ENCODE results near the gene SGSM1.
"Not testable (repeated sequence)": the region's sequence is repeated elsewhere in the genome, so short reads cannot be mapped to it uniquely, and the experiment has no call there.

Gene SGSM1

GRCh38 chr22:24809331-24809730 is 3.3 kb downstream of the SGSM1 start:
- no peak for DNase-seq (ENCODE audit: low read depth)

- no peak for DNase-seq (ENCODE audit: low read depth)
These were observed 4.2 kb downstream of the SGSM1 start for GRCh38 chr22:24810043-24810749.

- no peak for DNase-seq (ENCODE audit: low read depth)
These were observed 7.2 kb downstream of the SGSM1 start for GRCh38 chr22:24812950-24813775.

DNA sequence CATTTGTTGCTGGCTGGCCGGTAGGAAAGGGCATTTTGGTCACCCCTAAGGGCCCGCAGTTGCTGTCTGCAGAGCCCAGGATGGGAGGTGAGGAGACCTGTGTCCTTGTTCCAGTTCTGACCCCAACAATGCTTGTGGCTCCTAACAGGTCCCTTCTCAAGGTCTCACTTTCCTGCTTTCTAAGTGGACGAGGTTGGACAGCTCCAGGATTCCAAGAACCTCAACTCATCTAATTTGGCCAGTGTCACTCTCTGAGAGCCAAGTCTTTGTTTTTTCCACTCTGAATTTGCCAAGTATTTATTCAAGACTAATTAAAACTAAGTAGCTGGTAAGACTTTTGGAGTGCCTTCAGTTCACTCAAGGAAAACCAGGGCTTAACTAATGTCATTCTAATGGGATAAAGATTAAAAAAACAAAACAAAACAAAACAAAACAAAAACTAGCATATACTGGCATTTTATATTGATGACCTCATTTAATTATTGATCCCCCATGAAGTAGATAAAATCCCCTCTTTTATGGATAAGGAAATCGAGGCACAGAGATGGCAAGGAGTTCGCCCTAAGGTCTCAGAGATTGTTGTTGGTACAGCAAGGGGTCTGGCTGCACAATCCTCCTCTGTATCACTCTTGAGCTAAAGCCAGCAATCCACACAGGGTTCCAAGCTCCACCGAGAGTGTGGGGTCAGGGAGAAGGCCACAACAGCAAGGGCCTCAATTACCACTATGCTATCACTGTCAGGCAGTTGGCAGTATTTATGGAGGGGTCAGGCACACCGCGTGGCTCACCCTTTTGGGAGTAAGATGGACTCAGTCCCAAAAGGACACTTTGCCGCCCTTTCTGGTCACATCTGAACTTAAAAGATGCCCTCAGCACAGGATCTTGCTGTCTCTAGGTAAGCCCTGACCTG is 8.1 kb downstream of the SGSM1 start:
- no peak for DNase-seq (ENCODE audit: low read depth)

DNA sequence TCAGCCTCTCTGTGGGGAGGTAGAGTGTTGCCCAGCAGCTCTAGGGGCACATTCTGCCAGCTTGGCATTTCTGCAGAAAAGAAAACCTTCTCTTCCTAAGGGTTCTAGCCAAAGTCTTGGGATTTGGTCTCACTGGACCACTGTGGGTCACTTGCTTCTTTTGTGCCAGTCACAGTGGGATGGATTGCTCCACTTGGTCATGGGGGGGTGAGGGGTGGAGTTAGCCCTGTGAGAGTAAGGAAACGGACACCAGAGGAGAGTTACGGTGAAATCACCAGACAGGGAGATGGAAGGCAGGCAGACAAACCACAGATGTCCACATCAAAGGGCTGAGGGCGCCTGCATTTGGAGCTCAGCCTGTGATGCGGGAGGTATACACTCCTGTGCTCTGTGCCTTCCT is 10.8 kb downstream of the SGSM1 start:
- no peak for DNase-seq (ENCODE audit: low read depth)

DNA sequence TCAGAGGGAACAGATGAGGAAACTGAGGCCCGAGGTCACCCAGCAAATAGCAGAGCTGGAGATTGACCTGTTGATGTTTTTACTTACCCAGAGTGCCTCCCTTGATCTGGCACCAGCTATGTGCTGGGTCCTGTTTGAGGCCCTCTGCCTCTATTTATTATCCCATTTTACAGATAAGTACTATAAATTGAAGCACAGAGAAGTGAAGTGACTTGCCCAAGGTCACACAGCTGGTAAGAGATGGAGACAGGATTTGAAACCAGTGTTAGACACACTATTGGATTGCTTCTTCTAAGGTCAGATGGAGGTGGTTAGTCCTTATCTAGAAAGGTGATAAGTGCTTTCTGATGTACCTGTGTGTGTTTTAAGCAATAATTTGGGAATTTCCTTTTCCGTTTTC is 13.5 kb downstream of the SGSM1 start:
- DNase-seq (ENCODE audit: low read depth) = no peak

DNA sequence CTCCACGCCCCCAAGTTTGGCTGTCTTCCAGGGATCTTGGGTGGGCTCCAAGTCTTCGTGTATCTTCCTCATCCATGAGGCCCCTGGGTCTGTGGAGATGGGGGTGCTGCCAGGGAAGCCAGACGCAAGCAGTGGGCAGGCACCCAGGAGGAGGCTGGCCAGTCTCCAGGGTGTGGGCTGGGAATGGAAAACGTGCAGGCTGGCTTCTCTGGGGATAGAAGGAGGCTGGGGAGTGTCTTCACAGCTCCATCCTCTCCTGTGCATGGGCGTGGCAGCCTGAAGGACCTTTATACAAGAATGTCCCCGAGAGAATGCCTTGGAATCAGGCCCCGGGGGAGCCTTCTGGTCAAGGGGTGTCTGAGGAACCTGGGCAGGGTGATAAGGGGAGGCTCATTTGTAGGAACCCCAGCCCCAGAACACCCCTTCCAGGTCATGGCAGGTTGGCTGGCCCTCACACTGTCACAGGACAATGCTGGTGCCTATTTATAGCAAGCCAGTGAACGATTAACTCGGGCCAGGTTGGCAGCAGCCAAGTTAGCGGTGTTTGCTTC is 14.0 kb downstream of the SGSM1 start:
- DNase-seq (ENCODE audit: low read depth) = no peak

DNA sequence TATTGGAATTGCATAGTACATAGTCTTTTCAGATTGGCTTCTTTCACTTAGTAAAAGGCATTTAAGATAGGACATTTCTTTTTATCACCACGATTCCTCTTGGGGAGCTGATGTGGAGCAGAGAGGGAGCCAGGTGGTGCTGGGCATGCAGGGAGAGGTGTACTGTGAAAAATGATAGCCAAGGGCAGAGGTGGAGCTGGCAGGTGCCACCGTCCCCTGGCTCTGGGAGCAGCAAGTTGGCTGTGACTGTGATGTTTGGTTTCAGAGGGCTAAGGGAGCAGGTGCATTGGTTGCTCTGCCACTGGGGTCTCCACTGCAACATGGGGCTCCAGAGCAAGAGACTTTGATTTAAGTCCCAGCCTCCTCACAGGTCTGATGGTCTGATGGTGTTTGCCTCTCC is 16.5 kb downstream of the SGSM1 start:
- DNase-seq (ENCODE audit: low read depth) = no peak

DNA sequence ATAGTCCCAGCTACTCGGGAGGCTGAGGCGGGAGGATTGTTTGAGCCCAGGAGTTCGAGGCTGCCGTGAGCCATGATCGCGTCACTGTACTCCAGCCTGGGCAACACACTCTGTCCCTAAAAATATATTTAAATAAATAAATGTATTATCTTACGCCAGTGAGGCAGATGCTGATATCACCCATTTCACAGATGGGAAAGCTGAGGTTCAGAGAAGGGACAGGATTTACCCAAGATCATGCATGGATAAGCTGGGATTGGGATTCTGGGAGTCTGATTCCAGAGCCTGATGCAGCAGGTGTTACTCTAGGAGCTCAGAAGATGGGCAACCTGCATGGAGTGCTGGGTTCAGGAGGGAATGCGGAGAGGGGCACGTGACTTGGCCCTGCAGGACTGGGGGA is 17.8 kb downstream of the SGSM1 start:
- DNase-seq (ENCODE audit: low read depth) = no peak

DNA sequence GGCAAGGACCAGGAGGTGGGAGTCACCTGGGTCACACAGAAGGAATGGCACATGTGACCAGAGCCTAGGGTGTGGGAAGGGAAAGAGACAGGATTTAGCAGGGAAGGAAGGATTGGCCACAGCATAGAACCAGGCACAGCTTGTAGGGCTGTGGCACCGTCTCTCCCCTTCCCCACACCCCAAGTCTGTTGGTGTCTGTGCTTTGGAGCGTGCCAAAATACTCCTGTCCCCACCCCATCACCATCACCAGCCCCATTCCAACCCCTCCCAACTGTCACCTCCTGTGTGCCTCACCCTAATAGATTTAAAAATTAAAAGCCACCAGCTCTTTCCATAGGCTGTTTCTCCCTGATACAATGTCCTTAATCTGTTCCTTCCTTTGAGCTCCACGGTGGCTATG is 18.2 kb downstream of the SGSM1 start:
- DNase-seq (ENCODE audit: low read depth) = no peak

DNA sequence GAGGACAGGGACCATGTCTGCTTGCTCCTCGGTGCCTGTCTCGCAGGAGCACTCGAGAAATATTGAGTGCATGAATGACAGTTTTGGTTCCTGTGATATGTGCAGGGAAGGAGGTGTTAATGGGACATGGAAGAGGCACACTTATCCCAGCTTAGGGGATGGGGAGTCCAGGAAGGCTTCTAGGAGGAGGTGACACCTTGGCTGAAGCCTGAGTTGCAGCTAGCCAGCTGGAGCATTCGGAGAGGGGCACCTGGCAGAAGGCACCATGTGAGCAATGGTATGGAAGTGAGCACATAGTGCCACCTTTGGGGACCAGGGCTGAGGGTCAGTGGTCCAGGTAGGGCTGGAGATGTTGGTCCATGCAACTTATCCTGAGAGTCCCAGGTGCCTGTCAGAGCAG is 18.9 kb downstream of the SGSM1 start:
- DNase-seq (ENCODE audit: low read depth) = no peak

DNA sequence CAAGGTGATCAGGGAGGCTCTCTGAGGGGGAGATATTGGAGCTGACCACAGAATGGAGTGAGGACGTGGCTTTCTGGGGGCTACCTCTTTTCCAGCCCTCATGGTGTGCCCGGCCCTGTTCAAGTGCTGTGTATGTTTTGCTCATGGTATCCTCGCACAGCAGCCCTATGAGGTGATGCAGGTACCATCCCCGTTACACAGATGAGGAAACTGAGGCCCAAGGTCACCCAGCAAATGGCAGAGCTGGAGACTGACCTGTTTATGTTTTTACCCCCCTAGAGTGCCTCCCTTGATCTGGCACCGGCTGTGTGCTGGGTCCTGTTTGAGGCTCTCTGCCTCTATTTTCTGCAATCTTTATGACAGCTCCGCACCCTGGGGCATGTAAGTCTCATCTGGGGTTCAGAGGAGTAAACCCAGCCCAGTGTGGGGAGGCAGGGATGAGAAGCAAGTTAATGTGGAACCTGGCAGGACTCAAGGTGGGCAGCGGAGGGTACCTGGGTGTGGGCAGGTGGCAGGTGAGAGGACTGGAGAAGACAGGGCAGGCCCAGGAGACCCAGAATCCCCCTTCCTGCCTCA is 20.8 kb downstream of the SGSM1 start:
- no peak for DNase-seq (ENCODE audit: low read depth)

GRCh38 chr22:24827296-24827695 is 21.3 kb downstream of the SGSM1 start:
- DNase-seq (ENCODE audit: low read depth) = no peak

DNA sequence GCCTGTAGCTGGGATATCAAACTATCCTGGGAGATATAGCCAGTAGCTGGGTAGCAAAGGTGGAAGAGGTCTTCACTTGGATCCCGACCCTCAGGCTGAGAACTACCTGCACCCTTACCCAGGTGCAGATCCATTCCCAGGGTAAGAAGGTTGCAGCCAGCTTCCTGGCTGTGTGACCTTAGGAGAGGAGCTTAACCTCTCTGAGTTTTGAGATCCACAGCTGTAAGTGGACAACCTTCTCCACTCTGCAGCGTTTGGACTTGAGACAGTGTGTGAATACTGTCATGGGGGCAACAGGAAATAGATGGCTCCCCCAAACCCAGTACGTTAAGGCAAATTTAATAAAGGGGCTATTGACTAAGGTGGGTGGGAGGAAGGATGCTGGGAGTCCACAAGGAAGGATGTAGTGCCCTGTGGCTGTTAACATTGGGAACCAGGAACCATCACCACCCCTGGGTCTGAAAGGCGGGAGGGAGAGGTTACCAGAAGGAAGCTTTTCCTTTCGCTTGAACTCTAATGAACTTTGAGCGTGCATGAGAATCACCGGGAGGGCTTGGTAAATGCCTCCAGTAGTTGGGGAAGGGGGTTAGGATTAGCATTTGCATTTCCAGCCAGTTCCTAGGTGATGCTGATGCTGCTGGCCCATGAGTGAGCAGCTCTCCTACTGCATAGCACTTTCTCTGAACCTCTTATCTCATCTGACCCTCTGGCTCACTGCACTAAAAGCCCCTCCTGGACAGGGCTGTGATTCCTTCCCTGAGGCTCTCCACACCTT is 24.4 kb downstream of the SGSM1 start:
- DNase-seq (ENCODE audit: low read depth) = no peak

DNA sequence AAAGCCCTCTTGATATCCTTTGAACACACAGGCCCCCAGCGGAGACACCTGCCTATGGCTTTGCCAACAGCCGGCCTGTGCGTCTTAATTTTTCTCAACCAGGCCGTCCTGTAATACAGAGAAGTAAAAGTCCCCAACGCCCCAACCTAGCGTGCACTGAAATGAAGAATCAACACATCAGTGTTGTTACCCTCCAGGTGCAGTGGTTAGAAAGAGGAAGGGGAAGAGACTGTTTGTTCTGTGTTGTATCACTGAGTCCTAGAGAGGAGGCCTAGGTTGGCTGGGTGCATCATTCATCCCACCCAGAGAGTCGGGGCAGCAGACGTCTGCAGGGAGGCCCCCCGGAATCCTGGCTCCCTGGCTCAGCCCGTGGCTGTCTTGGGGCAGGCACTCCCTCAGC is 25.7 kb downstream of the SGSM1 start:
- no peak for DNase-seq (ENCODE audit: low read depth)

DNA sequence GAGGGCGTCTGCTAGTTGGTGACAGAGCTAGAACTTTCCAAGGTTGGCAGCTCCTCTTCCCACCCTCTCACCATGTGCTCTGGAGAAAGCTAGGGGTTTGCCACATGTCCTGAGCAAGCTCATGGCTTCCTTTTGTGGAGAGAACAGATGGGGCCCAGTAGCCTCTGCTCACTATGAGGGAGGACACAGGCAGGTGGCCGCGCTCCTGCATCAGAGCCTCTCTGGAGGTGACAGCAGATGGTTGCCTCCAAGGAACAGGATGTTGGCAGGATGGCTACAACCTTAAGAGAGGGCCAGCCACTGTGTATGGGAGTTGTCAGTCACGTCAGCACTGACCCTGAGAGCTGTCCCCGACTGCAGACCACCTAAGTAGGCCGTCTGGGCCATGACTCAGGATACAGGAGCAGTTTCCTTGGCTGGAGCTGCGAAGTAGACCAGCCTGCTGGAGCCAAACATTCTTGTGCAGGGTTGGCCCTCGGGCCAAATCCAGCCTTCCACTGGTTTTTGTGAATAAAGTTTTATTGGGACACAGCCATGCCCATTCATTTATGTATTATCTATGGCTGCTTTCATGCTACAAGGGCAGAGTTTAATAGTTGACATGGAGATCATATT is 28.0 kb downstream of the SGSM1 start:
- no peak for DNase-seq (ENCODE audit: low read depth)

DNA sequence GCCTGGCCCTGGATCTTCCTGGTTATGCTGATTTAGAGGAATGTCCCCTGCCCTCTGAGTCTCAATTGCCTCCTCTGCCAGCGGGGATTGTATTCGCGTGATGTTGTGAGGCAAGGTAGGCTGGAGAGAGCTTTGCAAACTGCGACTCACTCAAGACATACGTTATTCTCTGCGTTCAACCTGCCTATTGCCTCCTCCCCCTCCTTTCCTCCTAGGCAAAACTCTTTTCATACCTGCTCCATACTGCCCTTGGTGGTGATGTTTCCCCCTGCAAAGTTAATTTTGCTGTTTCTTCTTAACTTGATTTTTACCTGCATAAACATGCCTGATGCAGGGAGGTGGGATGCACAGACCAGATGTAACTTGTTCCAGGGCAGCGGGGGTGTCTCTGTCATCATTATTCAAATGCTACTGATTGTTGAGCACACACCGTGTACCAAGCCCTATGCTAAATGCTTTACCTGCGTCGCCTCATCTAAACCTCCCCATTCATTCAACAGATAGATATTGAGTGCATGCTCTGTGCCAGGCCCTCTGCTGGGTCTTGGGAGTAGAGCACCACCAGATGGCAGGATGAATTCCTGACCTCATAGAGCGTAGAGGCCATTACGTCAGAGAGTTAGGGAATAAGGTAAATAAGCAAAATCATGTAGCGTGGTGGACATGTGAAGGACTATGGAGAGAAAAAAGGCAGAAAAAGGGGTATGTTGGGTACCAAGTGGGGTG is 29.0 kb downstream of the SGSM1 start:
- DNase-seq (ENCODE audit: low read depth) = no peak

- no peak for DNase-seq (ENCODE audit: low read depth)
These were observed 30.3 kb downstream of the SGSM1 start for GRCh38 chr22:24836282-24836681.

GRCh38 chr22:24837517-24837916 is 31.5 kb downstream of the SGSM1 start:
- DNase-seq (ENCODE audit: low read depth) = not testable (repeated sequence)

- DNase-seq (ENCODE audit: low read depth) = no peak
These were observed 35.2 kb downstream of the SGSM1 start for GRCh38 chr22:24841261-24841660.
